Osteoblast (primary cell): ENCODE data around the gene FBXO31. TPM values are rescaled to one million over a fixed set of nuclear protein-coding genes. Genes with fewer than 3 reads are reported as not detected.

ENCODE experiments used
- DNase-seq: peaks from one replicate; pipeline ENCODE4 v3.0.0; 2011; ENCODE audit warnings: low spot score, mixed read lengths; ENCODE audit not compliant: insufficient read length; ENCODE audit errors: missing footprints
- H2AFZ ChIP-seq: 2 replicates; pipeline ENCODE4 v1.6.0; 2011; ENCODE audit warnings: mild to moderate bottlenecking, low read length
- H3K27ac ChIP-seq: 2 replicates; pipeline ENCODE4 v1.5.1; 2011; ENCODE audit warnings: mild to moderate bottlenecking, low read depth, low read length, moderate library complexity
- H3K27me3 ChIP-seq: 2 replicates; pipeline ENCODE4 v1.6.0; 2012; ENCODE audit warnings: mild to moderate bottlenecking, control low read depth, inconsistent platforms, low read length, moderate library complexity; ENCODE audit not compliant: insufficient read depth
- H3K36me3 ChIP-seq: 2 replicates; pipeline ENCODE4 v1.5.1; 2011; ENCODE audit warnings: mild to moderate bottlenecking, low read length, control low read depth, moderate library complexity; ENCODE audit not compliant: insufficient read depth
- H3K4me1 ChIP-seq: 2 replicates; pipeline ENCODE4 v1.5.1; 2011; ENCODE audit warnings: mild to moderate bottlenecking, low read length, control low read depth, moderate library complexity; ENCODE audit not compliant: insufficient read depth
- H3K4me2 ChIP-seq: 2 replicates; pipeline ENCODE4 v1.6.0; 2011; ENCODE audit warnings: mild to moderate bottlenecking, low read length; ENCODE audit not compliant: insufficient read depth
- H3K4me3 ChIP-seq: fragments of 200-600 bp; sonication (generic); 3 replicates; pipeline ENCODE4 v1.5.1; 2012; ENCODE audit warnings: mild to moderate bottlenecking, low read length, inconsistent platforms; ENCODE audit not compliant: insufficient read depth
- H3K79me2 ChIP-seq: 2 replicates; pipeline ENCODE4 v1.6.0; 2012; ENCODE audit warnings: mild to moderate bottlenecking, low read length, control low read depth, inconsistent platforms; ENCODE audit not compliant: insufficient read depth
- H3K9me3 ChIP-seq: 2 replicates; pipeline ENCODE4 v1.5.1; 2011; ENCODE audit warnings: low read depth, low read length, control low read depth
- H4K20me1 ChIP-seq: 2 replicates; pipeline ENCODE4 v1.6.0; 2012; ENCODE audit warnings: mild to moderate bottlenecking, low read length, control low read depth; ENCODE audit not compliant: insufficient read depth
- total RNA-seq: library from RNA; depleted of rRNA; stranded (reverse); fragments of >200 nt; gene quantifications from 2 replicates; pipeline ENCODE4 v1.2.3, GENCODE V29; 2012
- TF ChIP-seq, protein P1 (sequence below): IDR thresholded peaks from 2 replicates; pipeline ENCODE4 v1.5.1; 2011; ENCODE audit warnings: mild to moderate bottlenecking, low read depth, low read length, moderate library complexity; ENCODE audit errors: extremely low read depth

Gene FBXO31
- total RNA-seq, 1 donor = 33.3 TPM

DNA sequence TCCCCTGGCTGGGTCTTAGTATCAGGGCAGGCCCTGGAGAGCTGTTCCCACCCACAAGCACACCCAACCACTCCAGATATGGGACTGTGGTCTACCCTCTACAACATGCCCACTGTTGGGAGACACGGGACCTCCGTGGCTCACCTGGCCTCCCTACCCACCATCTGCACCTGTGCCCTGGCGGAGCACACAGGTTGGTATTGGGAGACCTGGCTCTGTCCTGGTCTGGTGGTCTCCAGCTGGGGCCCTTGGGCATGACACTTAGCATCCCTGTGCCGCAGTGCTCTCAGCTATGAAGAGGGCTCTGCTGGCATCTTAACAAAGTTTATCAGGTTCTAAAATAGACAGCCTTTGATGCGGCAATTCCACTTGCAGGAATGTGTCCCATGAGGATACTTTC lies 72.2 kb downstream of the FBXO31 start:
- Histone ChIP-seq H3K27me3 (no peaks in the 10 kb centered on the region), H3K4me1 (no peaks in the 10 kb centered on the region), H3K36me3 (no peaks in the 10 kb centered on the region), H4K20me1 (no peaks in the 10 kb centered on the region), H3K79me2 (no peaks in the 10 kb centered on the region), H3K27ac (no peak overlapping the region), H3K9me3 (peaks cover 4% of the 10 kb centered on the region), H2AFZ (no peak overlapping the region), H3K4me3 (no peak overlapping the region), H3K4me2 (no peak overlapping the region)
- TF ChIP-seq, protein P1, sequence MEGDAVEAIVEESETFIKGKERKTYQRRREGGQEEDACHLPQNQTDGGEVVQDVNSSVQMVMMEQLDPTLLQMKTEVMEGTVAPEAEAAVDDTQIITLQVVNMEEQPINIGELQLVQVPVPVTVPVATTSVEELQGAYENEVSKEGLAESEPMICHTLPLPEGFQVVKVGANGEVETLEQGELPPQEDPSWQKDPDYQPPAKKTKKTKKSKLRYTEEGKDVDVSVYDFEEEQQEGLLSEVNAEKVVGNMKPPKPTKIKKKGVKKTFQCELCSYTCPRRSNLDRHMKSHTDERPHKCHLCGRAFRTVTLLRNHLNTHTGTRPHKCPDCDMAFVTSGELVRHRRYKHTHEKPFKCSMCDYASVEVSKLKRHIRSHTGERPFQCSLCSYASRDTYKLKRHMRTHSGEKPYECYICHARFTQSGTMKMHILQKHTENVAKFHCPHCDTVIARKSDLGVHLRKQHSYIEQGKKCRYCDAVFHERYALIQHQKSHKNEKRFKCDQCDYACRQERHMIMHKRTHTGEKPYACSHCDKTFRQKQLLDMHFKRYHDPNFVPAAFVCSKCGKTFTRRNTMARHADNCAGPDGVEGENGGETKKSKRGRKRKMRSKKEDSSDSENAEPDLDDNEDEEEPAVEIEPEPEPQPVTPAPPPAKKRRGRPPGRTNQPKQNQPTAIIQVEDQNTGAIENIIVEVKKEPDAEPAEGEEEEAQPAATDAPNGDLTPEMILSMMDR = no peak
- DNase-seq = no peak

DNA sequence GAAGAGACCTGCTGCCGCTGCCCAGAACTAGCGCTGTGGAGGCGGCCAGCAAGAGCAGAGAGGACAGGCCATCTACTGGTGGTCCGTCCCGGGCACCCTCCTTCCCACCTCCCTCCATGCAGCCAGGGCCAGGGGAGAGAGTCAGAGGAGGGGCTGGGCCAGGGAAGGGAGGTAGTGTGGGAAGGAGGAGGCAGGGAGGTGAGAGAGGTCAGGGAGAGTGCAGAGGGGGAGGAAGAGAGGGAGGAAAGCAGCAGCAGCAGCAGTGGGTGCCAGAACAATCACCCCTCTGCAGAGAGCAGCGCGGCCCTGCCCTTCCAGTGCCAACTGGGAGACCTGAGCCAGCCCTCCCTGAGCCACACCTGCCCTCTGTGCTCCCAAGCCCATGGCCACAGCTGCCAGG lies 73.0 kb downstream of the FBXO31 start:
- Histone ChIP-seq H4K20me1 (no peaks in the 10 kb centered on the region), H3K9me3 (peaks cover 4% of the 10 kb centered on the region), H3K4me2 (no peak overlapping the region), H3K79me2 (no peaks in the 10 kb centered on the region), H3K36me3 (no peaks in the 10 kb centered on the region), H3K4me3 (no peak overlapping the region), H3K27ac (no peak overlapping the region), H3K4me1 (no peaks in the 10 kb centered on the region), H3K27me3 (no peaks in the 10 kb centered on the region), H2AFZ (no peak overlapping the region)
- TF ChIP-seq, protein P1 = no peak
- peak; percentile 5 for DNase-seq

DNA sequence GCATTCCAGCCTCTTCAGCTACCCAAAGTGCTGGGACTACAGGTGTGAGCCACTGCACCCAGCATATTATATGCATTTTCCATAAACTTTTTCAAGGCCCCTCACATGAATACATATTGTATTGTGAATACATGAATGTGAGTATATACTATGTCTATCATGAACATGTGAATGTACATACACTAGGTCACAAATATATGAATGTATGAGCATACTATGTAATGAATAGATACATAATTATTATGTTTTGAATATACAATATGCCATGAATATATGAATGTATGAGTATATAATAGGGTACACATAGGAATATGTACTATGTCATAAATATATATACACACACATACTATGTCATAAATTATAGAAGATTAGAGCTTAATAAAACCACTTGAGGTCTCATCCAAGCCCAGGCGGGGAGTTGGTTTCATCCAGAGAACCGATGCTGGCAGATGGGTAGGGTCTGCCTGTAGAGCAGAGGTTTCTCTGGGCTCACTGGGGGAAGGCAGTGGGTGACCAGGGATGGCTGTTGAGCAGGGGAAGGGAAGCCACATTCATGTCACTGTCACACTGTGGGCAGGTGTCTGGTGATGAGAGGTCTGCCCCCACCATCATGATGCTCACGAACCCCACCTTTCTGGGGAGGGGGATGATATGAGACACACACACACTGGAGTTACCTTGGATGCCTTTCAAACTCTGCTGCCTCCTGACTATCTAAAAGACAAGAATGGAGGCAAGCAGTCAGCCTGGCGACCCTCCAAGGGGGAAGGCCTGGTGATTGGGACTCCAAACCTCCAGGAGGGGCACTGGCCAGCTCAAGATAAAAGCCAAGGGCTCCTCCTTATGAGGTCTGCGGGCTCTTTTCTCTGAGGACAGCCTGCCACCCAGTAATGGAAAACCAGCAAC lies 73.7 kb downstream of the FBXO31 start:
- Histone ChIP-seq H3K4me3 (no peak overlapping the region), H3K9me3 (peaks cover 4% of the 10 kb centered on the region), H2AFZ (no peak overlapping the region), H4K20me1 (no peaks in the 10 kb centered on the region), H3K36me3 (no peaks in the 10 kb centered on the region), H3K27me3 (no peaks in the 10 kb centered on the region), H3K27ac (no peak overlapping the region), H3K4me2 (no peak overlapping the region), H3K4me1 (no peaks in the 10 kb centered on the region), H3K79me2 (no peaks in the 10 kb centered on the region)
- TF ChIP-seq, protein P1 = no peak
- peak; percentile 61 for DNase-seq

DNA sequence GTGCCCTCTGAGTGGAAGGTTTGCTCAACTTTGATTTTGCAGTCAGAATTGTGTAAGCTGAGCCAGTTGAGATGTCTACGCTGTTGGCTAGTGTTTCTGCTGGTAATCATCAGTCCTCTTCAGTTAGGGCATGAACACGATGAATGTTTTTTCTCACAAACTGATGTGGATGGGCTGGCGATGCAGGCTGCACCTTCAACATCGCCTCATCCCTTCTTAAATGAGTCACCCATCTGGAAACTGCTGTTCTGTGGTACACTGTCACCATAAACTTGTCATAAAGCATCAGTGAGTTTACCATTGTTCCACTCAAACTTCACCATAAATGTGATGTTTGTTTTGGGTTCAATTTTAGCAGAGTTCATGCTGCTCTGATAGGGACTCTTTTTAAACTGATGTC lies 74.8 kb downstream of the FBXO31 start:
- Histone ChIP-seq H3K27ac (no peak overlapping the region), H3K4me3 (no peak overlapping the region), H3K9me3 (peaks cover 4% of the 10 kb centered on the region), H3K27me3 (no peaks in the 10 kb centered on the region), H3K4me2 (no peak overlapping the region), H3K79me2 (no peaks in the 10 kb centered on the region), H4K20me1 (no peaks in the 10 kb centered on the region), H2AFZ (no peak overlapping the region), H3K4me1 (no peaks in the 10 kb centered on the region), H3K36me3 (no peaks in the 10 kb centered on the region)
- no peak for DNase-seq
- TF ChIP-seq, protein P1 = no peak
